ENCODE measurements around the gene FAM193B. TPM values are rescaled to one million over a fixed set of nuclear protein-coding genes. Genes with fewer than 3 reads are reported as not detected.

FAM193B gene
- total RNA-seq, 1 experiment from 2014 or later: 41.1 TPM

DNA sequence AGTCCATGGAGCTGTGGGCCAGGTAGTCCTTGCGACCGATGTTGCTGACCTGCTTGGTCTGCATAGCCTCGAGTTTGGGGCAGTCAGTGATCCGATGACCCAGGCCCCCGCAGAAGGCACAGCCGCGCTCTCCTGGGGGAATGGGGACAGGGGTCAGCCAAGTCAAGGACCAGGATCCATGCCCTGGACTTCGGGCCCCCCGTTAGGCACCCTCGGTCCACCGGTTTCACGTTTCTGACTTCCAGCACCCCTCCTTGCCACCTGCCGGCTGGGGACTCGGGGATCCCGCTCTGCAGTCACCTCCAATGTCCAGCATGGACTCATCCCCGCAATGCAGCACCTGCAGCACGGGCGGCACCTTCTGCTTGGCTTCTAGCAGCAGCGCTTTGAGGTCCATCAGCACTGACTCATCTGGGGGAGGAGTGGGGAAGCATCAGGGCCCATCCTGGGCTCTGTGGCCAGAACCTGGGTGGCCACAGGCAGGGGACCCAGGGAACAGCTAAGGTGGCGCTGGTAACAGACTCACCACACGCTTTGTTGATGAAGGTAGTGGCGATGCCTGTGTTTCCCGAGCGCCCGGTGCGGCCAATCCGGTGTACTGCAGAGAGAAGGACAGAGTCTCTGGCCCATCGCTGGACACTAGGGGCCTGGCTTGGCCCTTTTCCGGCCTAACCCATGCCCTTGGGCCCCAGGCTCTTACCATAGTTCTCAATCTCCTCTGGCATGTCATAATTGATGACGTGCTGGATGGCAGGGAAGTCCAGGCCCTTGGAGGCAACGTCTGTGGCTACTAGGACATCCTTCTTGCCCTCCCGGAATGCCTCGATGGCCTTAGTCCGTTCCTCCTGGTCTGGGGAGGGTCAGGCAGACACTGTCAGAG, 42.3 kb downstream of the FAM193B start:
- no peaks in the 10 kb centered on the region for H3F3A ChIP-seq (ENCODE audit: low read length, unreplicated experiment)
- no peaks in the 10 kb centered on the region for H3K9me2 ChIP-seq (replicated peaks; ENCODE audit: low read length)
- H3K4me2 ChIP-seq (ENCODE audit: low read length): no peak overlapping the region
- H2AFZ ChIP-seq (ENCODE audit: low read length): no peak overlapping the region
- no peaks in the 10 kb centered on the region for H3K9me3 ChIP-seq (ENCODE audit: low read length)
- peaks cover 29% of the 10 kb centered on the region for H3K36me3 ChIP-seq (ENCODE audit: low read depth, low read length)
- no peak overlapping the region for H3K27ac ChIP-seq (ENCODE audit: low read length)
- peaks cover 12% of the 10 kb centered on the region for H3K4me1 ChIP-seq (ENCODE audit: insufficient read depth, low read length)
- TSS peak; percentile 9 for BruUV-seq (replicated peaks)
- TF ChIP-seq EZH2phosphoT487 (IDR thresholded peaks at IDR 0.05; ENCODE audit: borderline replicate concordance, low read length) (no peak), EZH2 (IDR thresholded peaks at IDR 0.05; ENCODE audit: low read length, unreplicated experiment) (no peak)
- TF ChIP-seq, protein P1, sequence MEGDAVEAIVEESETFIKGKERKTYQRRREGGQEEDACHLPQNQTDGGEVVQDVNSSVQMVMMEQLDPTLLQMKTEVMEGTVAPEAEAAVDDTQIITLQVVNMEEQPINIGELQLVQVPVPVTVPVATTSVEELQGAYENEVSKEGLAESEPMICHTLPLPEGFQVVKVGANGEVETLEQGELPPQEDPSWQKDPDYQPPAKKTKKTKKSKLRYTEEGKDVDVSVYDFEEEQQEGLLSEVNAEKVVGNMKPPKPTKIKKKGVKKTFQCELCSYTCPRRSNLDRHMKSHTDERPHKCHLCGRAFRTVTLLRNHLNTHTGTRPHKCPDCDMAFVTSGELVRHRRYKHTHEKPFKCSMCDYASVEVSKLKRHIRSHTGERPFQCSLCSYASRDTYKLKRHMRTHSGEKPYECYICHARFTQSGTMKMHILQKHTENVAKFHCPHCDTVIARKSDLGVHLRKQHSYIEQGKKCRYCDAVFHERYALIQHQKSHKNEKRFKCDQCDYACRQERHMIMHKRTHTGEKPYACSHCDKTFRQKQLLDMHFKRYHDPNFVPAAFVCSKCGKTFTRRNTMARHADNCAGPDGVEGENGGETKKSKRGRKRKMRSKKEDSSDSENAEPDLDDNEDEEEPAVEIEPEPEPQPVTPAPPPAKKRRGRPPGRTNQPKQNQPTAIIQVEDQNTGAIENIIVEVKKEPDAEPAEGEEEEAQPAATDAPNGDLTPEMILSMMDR (conservative IDR thresholded peaks at IDR 0.05; ENCODE audit: low read depth, low read length): no peak
- no peak overlapping the region for H3K9ac ChIP-seq (ENCODE audit: low read length)
- ATAC-seq (no peak), DNase-seq (no peak)
- H3K27me3 ChIP-seq (ENCODE audit: low read length): no peaks in the 10 kb centered on the region
- H3K79me2 ChIP-seq (ENCODE audit: low read length): peaks cover 29% of the 10 kb centered on the region
- CTCF ChIA-PET: no interaction called here
- H3K4me3 ChIP-seq (ENCODE audit: low read length): no peak overlapping the region
- intact Hi-C loops (cut with micrococcal nuclease): no loop called here
- no peaks in the 10 kb centered on the region for H4K20me1 ChIP-seq (ENCODE audit: low read length)
- POLR2A ChIA-PET (ENCODE audit: unreplicated experiment): no interaction called here

DNA sequence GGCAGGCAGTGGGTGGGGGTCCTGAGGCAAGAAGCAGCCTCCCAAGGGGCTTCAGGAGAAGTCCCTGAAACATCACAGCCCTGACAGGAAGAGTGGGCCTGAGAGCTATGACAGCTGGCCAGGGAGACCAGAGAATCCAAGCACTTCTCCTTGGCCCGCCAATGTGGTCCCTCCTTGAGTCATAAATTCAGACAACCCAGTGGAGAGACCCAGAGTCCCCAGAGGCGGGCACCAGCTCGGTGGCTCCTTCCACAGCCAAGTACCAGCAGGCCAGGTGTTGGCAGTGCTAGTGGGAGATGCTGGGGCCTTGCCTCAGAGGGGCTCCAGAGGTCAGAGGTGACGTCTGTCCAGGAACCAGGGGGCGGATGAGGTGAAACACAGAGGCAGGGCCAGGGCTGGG, 43.2 kb downstream of the FAM193B start:
- TF ChIP-seq EZH2 (IDR thresholded peaks at IDR 0.05; ENCODE audit: low read length, unreplicated experiment) (no peak), EZH2phosphoT487 (IDR thresholded peaks at IDR 0.05; ENCODE audit: borderline replicate concordance, low read length) (no peak)
- TF ChIP-seq, protein P1 (conservative IDR thresholded peaks at IDR 0.05; ENCODE audit: low read depth, low read length): no peak
- Histone ChIP-seq H3K27ac (ENCODE audit: low read length) (no peak overlapping the region), H3K9ac (ENCODE audit: low read length) (no peak overlapping the region), H3K4me2 (ENCODE audit: low read length) (no peak overlapping the region), H3K79me2 (ENCODE audit: low read length) (peaks cover 24% of the 10 kb centered on the region), H3F3A (ENCODE audit: low read length, unreplicated experiment) (no peaks in the 10 kb centered on the region), H3K36me3 (ENCODE audit: low read depth, low read length) (peaks cover 29% of the 10 kb centered on the region), H3K9me3 (ENCODE audit: low read length) (no peaks in the 10 kb centered on the region), H3K4me1 (ENCODE audit: insufficient read depth, low read length) (peaks cover 12% of the 10 kb centered on the region), H4K20me1 (ENCODE audit: low read length) (no peaks in the 10 kb centered on the region), H3K9me2 (replicated peaks; ENCODE audit: low read length) (no peaks in the 10 kb centered on the region), H2AFZ (ENCODE audit: low read length) (no peak overlapping the region), H3K27me3 (ENCODE audit: low read length) (no peaks in the 10 kb centered on the region), H3K4me3 (ENCODE audit: low read length) (no peak overlapping the region)
- ATAC-seq: no peak
- BruUV-seq (replicated peaks): no TSS peak
- ChIA-PET CTCF (interaction anchor here (0.6 kb wide), 1 partner anchor 27 kb away, joined by 7 read pairs; no protein-coding TSS in a partner anchor), POLR2A (ENCODE audit: unreplicated experiment) (no interaction called here)
- no peak for DNase-seq
- intact Hi-C loops (cut with micrococcal nuclease): no loop called here

DNA sequence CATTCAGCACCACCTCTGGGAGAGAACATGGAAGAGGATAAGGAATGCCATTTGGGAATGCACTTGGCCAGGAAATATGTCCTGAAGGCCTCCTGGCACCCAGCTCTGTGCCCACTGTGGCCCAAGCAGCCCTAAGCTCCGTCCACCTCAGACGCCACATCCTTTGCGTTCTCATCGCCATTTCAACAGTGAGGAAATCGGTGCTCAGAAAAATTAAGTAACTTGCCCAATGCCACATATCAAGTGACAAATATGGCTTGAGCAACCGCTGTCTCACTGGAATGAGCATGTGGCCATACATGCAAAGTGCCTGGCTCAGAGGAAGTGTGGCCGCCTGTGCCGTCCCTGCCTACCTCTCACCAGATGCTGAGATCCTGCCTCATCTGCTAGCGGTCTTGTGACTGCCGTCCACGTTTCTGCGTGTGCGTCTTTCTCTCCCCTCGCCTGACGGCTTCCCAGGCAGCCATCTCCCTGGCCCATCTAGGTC, 43.8 kb downstream of the FAM193B start:
- POLR2A ChIA-PET (ENCODE audit: unreplicated experiment): no interaction called here
- ATAC-seq: no peak
- Histone ChIP-seq H3K9me2 (replicated peaks; ENCODE audit: low read length) (no peaks in the 10 kb centered on the region), H3K4me2 (ENCODE audit: low read length) (no peak overlapping the region), H3K27ac (ENCODE audit: low read length) (no peak overlapping the region), H3K9ac (ENCODE audit: low read length) (no peak overlapping the region), H3K36me3 (ENCODE audit: low read depth, low read length) (peaks cover 27% of the 10 kb centered on the region), H3K9me3 (ENCODE audit: low read length) (no peaks in the 10 kb centered on the region), H3F3A (ENCODE audit: low read length, unreplicated experiment) (no peaks in the 10 kb centered on the region), H2AFZ (ENCODE audit: low read length) (no peak overlapping the region), H3K4me3 (ENCODE audit: low read length) (no peak overlapping the region), H3K79me2 (ENCODE audit: low read length) (peaks cover 18% of the 10 kb centered on the region), H3K4me1 (ENCODE audit: insufficient read depth, low read length) (peaks cover 8% of the 10 kb centered on the region), H3K27me3 (ENCODE audit: low read length) (no peaks in the 10 kb centered on the region), H4K20me1 (ENCODE audit: low read length) (no peaks in the 10 kb centered on the region)
- no TSS peak for BruUV-seq (replicated peaks)
- intact Hi-C loops (cut with micrococcal nuclease): no loop called here
- TF ChIP-seq EZH2 (IDR thresholded peaks at IDR 0.05; ENCODE audit: low read length, unreplicated experiment) (no peak), EZH2phosphoT487 (IDR thresholded peaks at IDR 0.05; ENCODE audit: borderline replicate concordance, low read length) (no peak)
- TF ChIP-seq, protein P1 (conservative IDR thresholded peaks at IDR 0.05; ENCODE audit: low read depth, low read length): no peak
- DNase-seq: no peak
- CTCF ChIA-PET: interaction anchor here (0.6 kb wide), 1 partner anchor 28 kb away, joined by 7 read pairs; no protein-coding TSS in a partner anchor

All from PC-3 (cell line).